OCI-LY1 (cell line): Measurements from ENCODE around the gene GUCY1A2.

ENCODE experiments used
- CTCF ChIP-seq: fragments of 200-600 bp; sonication (generic), shearing (Covaris generic); IDR thresholded peaks from 2 replicates; pipeline ENCODE4 v1.5.1; 2017; ENCODE audit warnings: mild to moderate bottlenecking, antibody characterized with exemption, low read length, moderate library complexity, mixed read lengths
- EZH2 ChIP-seq: fragments of 200-600 bp; sonication (generic), shearing (Covaris generic); IDR thresholded peaks from 2 replicates; pipeline ENCODE4 v1.8.0; 2017; ENCODE audit warnings: borderline replicate concordance, mixed run types, mild to moderate bottlenecking, antibody characterized with exemption, low read length, moderate library complexity, mixed read lengths

DNA sequence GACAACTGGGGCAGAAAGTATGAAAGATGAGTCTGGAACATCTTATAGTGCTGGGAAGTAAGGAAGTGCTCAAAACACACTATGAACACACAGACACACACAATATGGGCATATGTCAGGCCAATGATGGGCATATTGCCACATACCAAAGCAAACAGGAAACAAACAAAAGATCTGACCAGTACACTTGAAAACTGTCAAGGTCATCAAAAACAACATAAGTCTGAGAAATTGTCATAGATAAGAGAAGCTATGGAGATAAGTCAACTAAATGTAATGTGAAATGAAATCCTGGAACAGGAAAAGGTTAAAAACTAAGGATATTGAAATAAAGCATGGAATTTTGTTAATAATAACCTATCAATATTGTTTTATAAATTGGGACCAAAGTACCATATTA is 46.4 kb downstream of the GUCY1A2 start:
- TF ChIP-seq CTCF (no peak), EZH2 (no peak)
